GM10266 (cell line): Measurements from ENCODE around the gene ITGA2B.
"Not testable (repeated sequence)": the region's sequence is repeated elsewhere in the genome, so short reads cannot be mapped to it uniquely, and the experiment has no call there.

Source experiments
- DNase-seq: peaks from one replicate; pipeline ENCODE4 v3.0.0; 2012; ENCODE audit errors: extremely low spot score
- TF ChIP-seq, protein P1 (sequence below): IDR thresholded peaks from 2 replicates; pipeline ENCODE4 v1.5.1; 2012; ENCODE audit warnings: mild to moderate bottlenecking, low read depth; ENCODE audit not compliant: control insufficient read depth, insufficient read depth; ENCODE audit errors: missing control alignments

ITGA2B gene

DNA sequence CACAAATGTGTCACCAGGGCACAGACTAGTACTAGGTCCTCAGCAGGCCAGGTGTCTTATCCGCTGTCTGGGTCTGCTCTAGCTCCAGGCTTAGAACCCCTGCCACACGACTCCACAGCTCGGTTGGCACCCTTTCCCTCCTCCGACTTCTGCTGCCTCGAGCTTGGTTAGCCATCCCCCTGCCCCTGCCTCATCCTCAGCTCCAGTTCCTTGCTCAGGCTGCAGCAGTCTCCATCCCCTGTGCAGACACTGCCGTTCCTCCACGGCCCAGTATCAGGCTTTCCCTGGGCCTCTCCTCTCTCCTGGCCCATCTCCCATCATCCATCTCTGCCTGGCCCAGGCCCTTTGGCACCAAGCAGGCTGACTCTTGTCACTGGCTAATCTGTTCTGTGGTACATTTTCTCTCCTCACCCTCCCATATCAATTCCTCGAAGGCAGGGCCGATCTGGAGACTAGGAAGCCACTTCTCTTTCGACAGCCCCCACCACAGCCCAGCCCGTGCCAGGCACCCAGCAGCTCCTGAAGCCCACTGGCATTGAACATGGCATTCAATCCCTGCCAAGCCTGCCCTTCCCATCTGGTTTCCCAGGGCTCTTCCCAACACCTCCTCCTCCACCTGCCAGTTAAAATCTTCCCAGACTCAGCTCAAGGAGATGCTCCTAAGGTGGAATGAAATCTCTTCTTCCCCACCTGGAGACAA lies 45.8 kb downstream of the ITGA2B start:
- TF ChIP-seq, protein P1, sequence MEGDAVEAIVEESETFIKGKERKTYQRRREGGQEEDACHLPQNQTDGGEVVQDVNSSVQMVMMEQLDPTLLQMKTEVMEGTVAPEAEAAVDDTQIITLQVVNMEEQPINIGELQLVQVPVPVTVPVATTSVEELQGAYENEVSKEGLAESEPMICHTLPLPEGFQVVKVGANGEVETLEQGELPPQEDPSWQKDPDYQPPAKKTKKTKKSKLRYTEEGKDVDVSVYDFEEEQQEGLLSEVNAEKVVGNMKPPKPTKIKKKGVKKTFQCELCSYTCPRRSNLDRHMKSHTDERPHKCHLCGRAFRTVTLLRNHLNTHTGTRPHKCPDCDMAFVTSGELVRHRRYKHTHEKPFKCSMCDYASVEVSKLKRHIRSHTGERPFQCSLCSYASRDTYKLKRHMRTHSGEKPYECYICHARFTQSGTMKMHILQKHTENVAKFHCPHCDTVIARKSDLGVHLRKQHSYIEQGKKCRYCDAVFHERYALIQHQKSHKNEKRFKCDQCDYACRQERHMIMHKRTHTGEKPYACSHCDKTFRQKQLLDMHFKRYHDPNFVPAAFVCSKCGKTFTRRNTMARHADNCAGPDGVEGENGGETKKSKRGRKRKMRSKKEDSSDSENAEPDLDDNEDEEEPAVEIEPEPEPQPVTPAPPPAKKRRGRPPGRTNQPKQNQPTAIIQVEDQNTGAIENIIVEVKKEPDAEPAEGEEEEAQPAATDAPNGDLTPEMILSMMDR, result no peak
- no peak for DNase-seq

DNA sequence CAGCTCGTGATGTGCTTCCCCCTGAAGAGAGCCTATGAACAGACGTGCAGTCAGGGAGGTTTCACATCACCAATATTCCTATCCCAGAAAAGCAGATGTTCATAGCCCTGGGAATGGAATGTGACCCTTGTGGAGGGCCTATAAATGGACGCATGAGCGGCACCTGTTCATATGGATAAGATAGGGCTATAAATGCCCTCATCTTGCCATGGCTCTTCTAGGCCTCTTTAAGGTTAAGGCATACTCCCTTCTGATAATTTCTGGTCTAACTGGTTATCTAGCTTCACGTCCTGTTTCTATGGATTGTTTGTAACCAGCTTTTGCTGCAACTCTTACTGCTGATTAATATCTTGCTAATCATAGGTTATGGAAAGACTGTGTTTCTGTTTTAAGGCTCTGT lies 48.9 kb downstream of the ITGA2B start:
- DNase-seq, result not testable (repeated sequence)

DNA sequence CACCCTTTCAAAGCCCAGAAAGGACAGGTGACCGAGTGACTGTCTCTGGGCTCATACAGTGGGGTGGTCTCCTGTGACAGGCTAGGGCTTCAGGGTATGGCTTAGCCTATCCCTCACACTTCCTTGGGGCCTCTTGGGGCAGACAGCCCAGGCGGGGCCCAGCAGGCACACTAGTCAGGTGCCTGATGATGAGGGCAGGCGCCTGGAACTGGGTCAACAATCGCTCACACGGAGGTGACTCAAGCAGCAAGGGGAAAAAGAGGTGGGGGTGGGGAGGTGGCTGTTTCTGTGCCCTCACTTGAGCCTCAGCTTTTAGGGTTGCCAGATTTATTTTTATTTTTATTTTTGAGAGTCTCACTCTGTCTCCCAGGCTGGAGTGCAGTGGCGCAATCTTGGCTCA lies 50.7 kb downstream of the ITGA2B start:
- TF ChIP-seq, protein P1, result no peak
- no peak for DNase-seq

DNA sequence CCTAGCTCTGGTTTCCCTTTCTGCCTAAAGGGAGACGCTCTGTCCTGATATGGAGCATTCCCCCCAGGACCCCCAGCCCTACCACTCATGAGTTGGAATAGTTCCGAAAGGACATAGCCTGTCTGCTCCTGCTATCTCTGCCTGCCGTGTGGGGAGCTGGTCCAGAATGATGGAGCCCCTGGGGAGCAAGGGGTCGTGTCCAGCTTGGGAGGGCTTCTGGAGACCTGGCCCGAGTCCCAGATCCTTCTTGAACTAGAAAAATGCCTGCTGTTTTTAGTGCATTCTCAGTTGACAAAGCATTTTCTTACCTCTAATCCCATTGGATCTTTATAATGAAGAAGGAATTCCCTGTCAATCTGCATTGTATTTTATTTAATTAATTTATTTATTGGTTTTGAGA lies 53.5 kb downstream of the ITGA2B start:
- TF ChIP-seq, protein P1, result no peak
- DNase-seq, result no peak

DNA sequence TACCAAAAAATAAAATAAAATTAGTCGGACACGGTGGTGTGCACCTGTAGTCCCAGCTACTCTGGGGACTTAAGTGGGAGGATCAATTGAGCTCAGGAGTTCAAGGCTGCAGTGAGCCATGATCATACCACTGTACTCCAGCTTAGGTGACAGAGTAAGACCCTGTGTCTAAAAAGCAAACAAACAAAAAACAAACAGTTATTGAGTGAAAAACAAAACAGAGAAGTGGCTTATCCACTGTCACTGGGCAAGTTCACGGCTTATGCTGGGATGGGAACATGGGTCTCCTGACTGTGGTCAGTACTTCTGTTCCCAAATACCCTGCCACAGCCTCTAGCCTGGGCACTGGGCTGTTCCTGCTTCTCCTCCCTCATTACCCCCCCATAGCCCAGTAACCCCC lies 53.9 kb downstream of the ITGA2B start:
- TF ChIP-seq, protein P1, result no peak
- no peak for DNase-seq

DNA sequence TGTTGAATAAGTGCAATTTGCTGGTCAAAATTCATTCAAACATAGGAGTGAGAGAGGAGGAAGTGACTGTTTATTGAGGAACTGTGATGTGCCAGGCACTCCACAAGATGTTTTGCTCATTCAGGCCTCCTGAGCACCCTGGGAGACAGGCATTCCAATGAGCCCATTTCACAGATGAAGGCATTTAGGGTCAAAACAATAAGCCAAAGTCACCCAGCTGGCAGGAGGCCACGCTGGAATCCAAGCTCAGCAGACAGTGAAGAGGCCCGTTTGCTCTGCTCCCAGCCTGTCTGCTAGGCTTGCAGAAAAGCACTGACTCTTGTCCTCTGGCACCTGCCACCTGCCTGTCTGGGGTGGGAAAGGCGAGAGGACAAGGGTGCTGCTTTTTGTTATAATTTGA lies 54.7 kb downstream of the ITGA2B start:
- no peak for DNase-seq
- TF ChIP-seq, protein P1, result no peak

DNA sequence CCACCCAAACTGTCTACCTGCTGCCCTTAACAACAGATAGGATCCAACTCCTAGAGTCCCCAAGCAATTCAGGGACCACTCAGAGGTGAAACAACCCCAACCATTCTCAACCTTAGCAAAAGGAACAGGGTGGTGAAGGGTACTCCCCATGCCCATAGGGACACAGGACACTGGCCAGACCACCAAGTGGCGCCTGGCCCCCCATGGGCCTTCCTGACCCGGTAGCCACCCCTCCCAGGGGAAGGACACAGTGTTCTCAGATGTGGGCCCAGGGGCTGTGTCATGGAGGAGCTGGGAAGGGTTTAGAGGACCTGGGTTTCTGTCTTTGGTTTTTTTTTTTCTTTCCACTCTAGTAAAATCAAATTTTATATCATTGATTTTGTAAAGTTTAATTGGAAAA lies 55.1 kb downstream of the ITGA2B start:
- TF ChIP-seq, protein P1, result no peak
- DNase-seq, result no peak

DNA sequence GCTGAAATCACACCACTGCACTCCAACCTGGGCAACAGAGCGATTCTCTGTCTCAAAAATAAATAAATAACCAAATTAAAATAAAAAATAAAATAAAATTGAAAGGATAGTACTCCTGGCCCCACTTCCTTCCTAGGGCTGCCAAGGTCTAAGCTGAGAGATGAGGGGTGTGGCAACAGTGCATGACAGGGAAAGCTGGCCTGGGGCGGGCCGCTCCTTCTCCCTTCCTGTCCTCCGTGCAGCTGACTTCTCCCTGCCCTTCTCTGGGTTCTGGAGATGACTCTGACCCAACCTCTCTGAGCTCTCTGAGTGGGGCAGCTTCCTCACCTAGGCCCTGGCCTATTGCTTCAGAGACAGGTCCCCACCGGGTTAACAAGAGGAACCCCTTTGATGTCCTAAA lies 56.1 kb downstream of the ITGA2B start:
- no peak for DNase-seq
- TF ChIP-seq, protein P1, result no peak
